HEK293T (cell line): ENCODE data around the gene RAPGEF4.

Source experiments
- CTCF ChIA-PET: fragments of 350-600 bp; formaldehyde crosslinking; extraction: SDS; loops from one replicate; lab custom pipeline; 2021; ENCODE audit warnings: antibody characterized with exemption, inconsistent platforms; lab: Yijun Ruan, JAX
- POLR2A ChIA-PET: fragments of 350-600 bp; formaldehyde crosslinking; extraction: SDS; loops from one replicate; lab custom pipeline; 2020; ENCODE audit warnings: antibody characterized with exemption, inconsistent platforms; lab: Yijun Ruan, JAX
- DNase-seq: peaks from one replicate; pipeline ENCODE4 v3.0.0; 2012; ENCODE audit warnings: mixed read lengths; ENCODE audit errors: extremely low spot score
- ARNT ChIP-seq: fragments of 450-650 bp; IDR thresholded peaks from 2 replicates; pipeline ENCODE4 v1.6.1; 2017; ENCODE audit warnings: mild to moderate bottlenecking
- BHLHE40 ChIP-seq: fragments of 450-650 bp; IDR thresholded peaks from 2 replicates; pipeline ENCODE4 v1.6.1; 2016; ENCODE audit warnings: mild to moderate bottlenecking, moderate library complexity, borderline replicate concordance
- CTBP1 ChIP-seq: fragments of 450-650 bp; IDR thresholded peaks from 2 replicates; pipeline ENCODE4 v1.6.1; 2016; ENCODE audit warnings: borderline replicate concordance
- ELF4 ChIP-seq: fragments of 450-650 bp; IDR thresholded peaks from 2 replicates; pipeline ENCODE4 v1.6.1; 2017; ENCODE audit warnings: antibody characterized with exemption
- FOXA1 ChIP-seq: fragments of 450-650 bp; IDR thresholded peaks from 2 replicates; pipeline ENCODE4 v1.6.1; 2016; ENCODE audit warnings: mild to moderate bottlenecking
- FOXK2 ChIP-seq: fragments of 450-650 bp; IDR thresholded peaks from 2 replicates; pipeline ENCODE4 v1.6.1; 2016; ENCODE audit warnings: mild to moderate bottlenecking
- FOXM1 ChIP-seq: fragments of 450-650 bp; IDR thresholded peaks from 2 replicates; pipeline ENCODE4 v1.6.1; 2017; ENCODE audit warnings: mild to moderate bottlenecking, borderline replicate concordance
- HDGF ChIP-seq: fragments of 450-650 bp; IDR thresholded peaks from 2 replicates; pipeline ENCODE4 v1.6.1; 2017; ENCODE audit warnings: antibody characterized with exemption, borderline replicate concordance
- L3MBTL2 ChIP-seq: fragments of 450-650 bp; conservative IDR thresholded peaks from 2 replicates; pipeline ENCODE4 v1.6.1; 2016; ENCODE audit warnings: mild to moderate bottlenecking
- LEF1 ChIP-seq: fragments of 450-650 bp; IDR thresholded peaks from 2 replicates; pipeline ENCODE4 v1.6.1; 2017; ENCODE audit warnings: mild to moderate bottlenecking, borderline replicate concordance
- NFRKB ChIP-seq: fragments of 450-650 bp; IDR thresholded peaks from 2 replicates; pipeline ENCODE4 v1.6.1; 2016; ENCODE audit warnings: mild to moderate bottlenecking, moderate library complexity
- SP1 ChIP-seq: fragments of 450-650 bp; IDR thresholded peaks from 2 replicates; pipeline ENCODE4 v1.6.1; 2017
- SUZ12 ChIP-seq: fragments of 450-650 bp; IDR thresholded peaks from 2 replicates; pipeline ENCODE4 v1.6.1; 2016; ENCODE audit warnings: mild to moderate bottlenecking
- TARDBP ChIP-seq: fragments of 450-650 bp; IDR thresholded peaks from 2 replicates; pipeline ENCODE4 v1.6.1; 2016
- ZNF384 ChIP-seq: fragments of 450-650 bp; IDR thresholded peaks from 2 replicates; pipeline ENCODE4 v1.6.1; 2016
- TF ChIP-seq, protein P1 (sequence below): fragments of 450-650 bp; IDR thresholded peaks from 2 replicates; pipeline ENCODE4 v1.6.1; 2016

RAPGEF4 gene

DNA sequence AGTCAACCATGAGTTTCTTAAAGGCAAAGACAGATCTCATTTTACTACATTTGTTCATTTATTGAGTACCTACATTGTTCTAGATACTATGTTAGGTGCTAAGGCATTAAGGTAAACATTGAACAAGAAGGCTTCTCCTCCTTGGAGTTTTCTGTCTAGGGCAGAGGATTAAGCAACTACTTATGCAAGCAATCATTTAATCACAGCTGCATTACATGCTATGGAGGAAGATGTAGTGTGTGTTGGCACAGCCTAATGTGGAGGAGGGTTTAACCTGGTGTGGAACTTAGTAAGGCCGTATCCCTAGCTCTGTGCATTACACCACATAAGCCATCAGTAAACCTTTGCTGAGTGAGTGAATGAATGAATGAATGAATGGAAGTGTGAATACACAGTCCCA is 233.5 kb downstream of the RAPGEF4 start:
- ChIA-PET CTCF (interaction anchor here (0.6 to 2.3 kb wide), 2 partner anchors 37 to 53 kb away, joined by 5 read pairs; no protein-coding TSS in a partner anchor), POLR2A (no interaction called here)
- TF ChIP-seq SUZ12: no peak
- no peak for DNase-seq

DNA sequence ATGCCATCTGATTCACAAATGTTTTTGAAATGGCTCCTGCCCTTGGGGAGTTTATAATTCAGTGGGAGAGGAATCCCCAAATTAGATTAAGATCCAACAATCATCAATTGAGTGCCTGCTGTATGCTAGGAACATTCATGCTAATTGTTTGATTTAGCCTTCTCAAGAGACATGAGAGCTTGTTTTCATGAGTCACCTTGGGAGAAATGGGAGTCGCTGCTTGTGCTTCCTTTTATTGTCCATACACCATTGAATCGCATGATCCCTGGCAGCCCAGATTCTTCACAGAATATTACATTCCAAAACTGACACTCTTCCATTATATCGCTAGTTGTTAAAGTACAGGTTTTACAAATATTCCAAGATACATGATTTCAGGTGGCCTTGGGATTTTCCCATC is 234.0 kb downstream of the RAPGEF4 start:
- ChIA-PET CTCF (interaction anchor here (0.6 to 2.3 kb wide), 2 partner anchors 36 to 52 kb away, joined by 5 read pairs; no protein-coding TSS in a partner anchor), POLR2A (no interaction called here)
- no peak for DNase-seq

DNA sequence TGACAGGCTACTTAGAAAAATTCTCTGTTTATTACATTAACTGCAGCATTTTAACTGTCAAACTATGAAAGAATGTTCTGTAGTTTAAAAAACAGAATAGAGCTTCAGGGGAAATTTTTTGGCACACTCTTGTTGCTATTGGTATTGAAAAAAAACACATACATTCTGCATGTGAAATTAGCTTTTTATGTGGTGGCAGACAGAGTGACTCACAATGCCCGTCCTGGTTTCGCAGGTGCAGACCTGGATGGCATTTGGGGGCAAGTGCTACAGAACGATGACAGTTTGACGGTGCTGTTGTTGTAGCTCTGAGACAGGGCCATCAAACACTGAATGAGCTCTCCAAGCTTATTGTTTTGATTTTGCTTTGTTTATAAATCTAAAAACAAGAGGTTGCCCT is 235.0 kb downstream of the RAPGEF4 start:
- CTCF ChIA-PET: interaction anchor here (0.6 to 2.3 kb wide), 2 partner anchors 10 to 51 kb away, joined by 3 to 5 read pairs; no protein-coding TSS in a partner anchor
- DNase-seq: no peak
- POLR2A ChIA-PET: no interaction called here
- TF ChIP-seq SP1 (no peak), SUZ12 (no peak), FOXM1 (no peak), NFRKB (no peak), FOXK2 (no peak), LEF1 (no peak), CTBP1 (no peak), ARNT (no peak), L3MBTL2 (no peak), BHLHE40 (no peak), FOXA1 (no peak), HDGF (no peak), TARDBP (no peak), ZNF384 (no peak), ELF4 (no peak)
- TF ChIP-seq, protein P1, sequence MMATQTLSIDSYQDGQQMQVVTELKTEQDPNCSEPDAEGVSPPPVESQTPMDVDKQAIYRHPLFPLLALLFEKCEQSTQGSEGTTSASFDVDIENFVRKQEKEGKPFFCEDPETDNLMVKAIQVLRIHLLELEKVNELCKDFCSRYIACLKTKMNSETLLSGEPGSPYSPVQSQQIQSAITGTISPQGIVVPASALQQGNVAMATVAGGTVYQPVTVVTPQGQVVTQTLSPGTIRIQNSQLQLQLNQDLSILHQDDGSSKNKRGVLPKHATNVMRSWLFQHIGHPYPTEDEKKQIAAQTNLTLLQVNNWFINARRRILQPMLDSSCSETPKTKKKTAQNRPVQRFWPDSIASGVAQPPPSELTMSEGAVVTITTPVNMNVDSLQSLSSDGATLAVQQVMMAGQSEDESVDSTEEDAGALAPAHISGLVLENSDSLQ: no peak

More for the DNA sequence above, 234.0 kb downstream of the RAPGEF4 start:
- TF ChIP-seq TARDBP (no peak), ARNT (no peak), L3MBTL2 (no peak), FOXM1 (no peak)

DNA sequence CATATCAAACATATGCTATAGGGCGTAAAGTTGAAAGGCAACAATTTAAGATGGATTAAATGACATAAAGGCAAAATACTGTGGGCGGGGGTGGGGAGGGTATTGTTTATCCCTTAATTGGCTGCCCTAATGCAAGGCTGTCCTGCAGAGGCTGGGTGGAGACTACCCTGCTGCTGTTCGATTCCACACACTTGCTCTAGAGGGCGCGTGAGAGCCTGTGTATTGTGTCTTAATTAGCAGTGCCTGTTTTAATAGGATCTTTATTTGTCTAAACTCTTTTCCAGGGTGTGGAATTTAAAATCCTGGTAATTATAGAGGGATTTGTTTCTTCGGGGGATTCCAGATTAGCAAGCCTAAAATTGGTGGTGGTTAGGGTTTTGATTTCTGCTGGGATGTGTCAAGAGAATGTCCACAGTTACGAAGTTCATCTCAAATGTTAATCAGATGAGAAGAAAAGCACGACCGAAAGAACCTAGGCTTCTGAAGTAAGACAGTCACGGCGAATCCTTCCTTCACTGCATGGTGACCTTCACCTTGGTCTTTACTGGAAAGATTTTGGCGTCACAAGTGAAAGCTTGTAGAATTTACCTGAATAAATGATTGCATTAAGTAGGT is 236.5 kb downstream of the RAPGEF4 start:
- POLR2A ChIA-PET: no interaction called here
- DNase-seq: peak; percentile 78
- CTCF ChIA-PET: interaction anchor here (1.2 kb wide), 1 partner anchor 238 kb away, joined by 4 read pairs; no protein-coding TSS in a partner anchor
- TF ChIP-seq FOXK2: no peak
- TF ChIP-seq, protein P1: 0 out of 2 replicates have a peak, but pooled peaks have one; percentile 25

DNA sequence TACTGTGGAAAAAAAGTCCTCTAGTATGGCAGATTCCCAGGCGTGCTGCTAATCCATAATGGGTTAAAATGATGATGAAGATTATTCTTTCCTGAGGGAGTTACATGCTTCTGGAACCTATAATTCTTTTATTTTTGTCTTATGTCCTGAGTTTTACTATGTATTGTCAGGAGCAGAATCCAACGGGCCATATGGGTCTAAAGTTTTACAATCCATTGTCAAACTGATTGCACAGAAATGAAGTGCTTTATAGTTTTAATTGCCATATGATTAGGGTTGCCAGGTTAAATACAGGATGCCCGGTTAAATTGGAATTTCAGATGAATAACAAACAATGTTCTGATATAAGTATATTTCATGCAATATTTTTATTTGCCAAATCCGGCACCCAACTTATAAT is 239.1 kb downstream of the RAPGEF4 start:
- CTCF ChIA-PET: no interaction called here
- DNase-seq: no peak
- POLR2A ChIA-PET: no interaction called here
- TF ChIP-seq SUZ12 (no peak), ELF4 (no peak), ARNT (no peak), LEF1 (no peak), SP1 (no peak), BHLHE40 (no peak), CTBP1 (no peak), FOXA1 (no peak), NFRKB (no peak), ZNF384 (no peak), FOXM1 (no peak), TARDBP (no peak), FOXK2 (no peak), L3MBTL2 (no peak), HDGF (no peak)
- TF ChIP-seq, protein P1: no peak

DNA sequence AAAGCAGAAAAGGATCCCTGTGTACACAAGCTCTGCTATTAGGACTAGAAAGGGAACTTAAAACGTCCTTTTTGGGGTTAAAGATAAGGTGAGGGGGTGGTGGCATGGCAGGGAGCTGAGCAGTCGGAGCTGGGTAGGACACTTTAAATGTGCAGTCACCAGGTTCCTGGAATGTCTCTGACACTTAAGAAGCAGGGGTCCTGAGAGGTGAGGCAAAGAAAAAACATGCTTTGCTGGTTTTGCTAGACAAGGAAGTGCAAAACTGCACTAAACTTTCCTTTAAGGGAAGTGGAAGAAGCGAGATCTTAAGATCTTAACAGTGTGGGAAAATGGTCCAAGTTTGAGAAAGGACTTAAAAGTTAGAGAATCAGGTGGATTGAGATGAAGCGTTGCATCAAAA is 240.5 kb downstream of the RAPGEF4 start:
- no peak for DNase-seq
- TF ChIP-seq BHLHE40: no peak
- TF ChIP-seq FOXM1: no peak
- TF ChIP-seq ARNT: no peak
- TF ChIP-seq FOXK2: no peak
- TF ChIP-seq SP1: no peak
- TF ChIP-seq L3MBTL2: no peak
- no peak for TF ChIP-seq FOXA1
- POLR2A ChIA-PET: no interaction called here
- CTCF ChIA-PET: no interaction called here

DNA sequence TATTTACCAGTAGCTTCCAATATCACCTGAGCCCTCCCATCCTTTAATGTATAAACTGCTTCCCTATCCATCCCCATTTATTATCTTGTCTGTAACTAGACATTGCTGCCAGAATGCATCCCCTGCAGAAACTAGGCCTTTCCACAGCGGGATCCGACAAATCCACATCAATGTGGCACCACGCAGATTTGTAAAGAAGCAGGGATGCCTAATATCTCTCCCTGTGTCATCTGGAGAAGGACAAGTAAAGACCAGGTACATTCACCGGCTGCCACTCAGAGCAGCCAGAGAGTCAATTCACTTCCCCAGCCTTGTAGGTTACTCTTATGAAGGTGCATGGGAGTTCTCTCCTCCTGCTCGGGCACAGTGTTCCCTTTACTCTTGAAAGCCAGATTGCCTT is 241.2 kb downstream of the RAPGEF4 start:
- POLR2A ChIA-PET: no interaction called here
- TF ChIP-seq BHLHE40: no peak
- TF ChIP-seq LEF1: no peak
- no peak for TF ChIP-seq FOXK2
- CTCF ChIA-PET: no interaction called here
- no peak for DNase-seq
